Dermis microvascular lymphatic vessel endothelial cell (primary cell): Measurements from ENCODE around the gene USP31. TPM values are rescaled to one million over a fixed set of nuclear protein-coding genes. Genes with fewer than 3 reads are reported as not detected.
"Not testable (repeated sequence)": the region's sequence is repeated elsewhere in the genome, so short reads cannot be mapped to it uniquely, and the experiment has no call there.

Experiments used
- DNase-seq, 2 donors: peaks; one replicate each; pipeline versions ENCODE4 v3.0.0 to v3.0.0-alpha.2; 2010; ENCODE audit warnings: low read depth in 2 of 2
- total RNA-seq: library from RNA; depleted of rRNA; stranded (reverse); fragments of >200 nt; gene quantifications from 2 replicates; pipeline ENCODE4 v1.2.1, GENCODE V29; 2014

The USP31 gene
- total RNA-seq, 1 donor from 2014 or later: 15.0 TPM

DNA sequence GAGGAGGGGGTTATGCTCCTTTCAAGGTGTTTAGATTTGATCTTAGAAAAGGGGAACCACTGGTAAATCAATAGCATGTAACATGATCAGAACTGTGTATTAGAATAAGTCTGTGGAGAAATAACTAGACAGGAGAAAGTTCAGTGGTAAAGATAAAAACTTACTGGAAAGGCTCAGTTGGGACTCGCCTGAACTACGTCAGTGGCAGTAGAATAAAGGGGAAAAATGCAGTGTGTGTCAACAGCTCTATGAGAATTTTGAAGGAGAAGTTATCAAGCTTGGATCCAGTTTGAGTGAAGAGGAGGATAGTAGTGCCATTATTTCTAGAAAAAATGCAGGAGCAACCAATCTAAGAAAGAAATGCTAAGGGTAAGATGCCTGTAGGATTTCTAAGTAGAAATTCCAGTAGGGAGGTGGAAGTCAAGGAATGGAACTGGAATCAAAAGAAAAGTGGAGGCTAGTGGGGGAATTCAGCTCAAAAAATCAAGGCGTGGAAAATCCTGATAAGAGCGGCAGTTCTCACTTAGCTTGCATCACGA, 48.2 kb downstream of the USP31 start:
- no peak for DNase-seq

DNA sequence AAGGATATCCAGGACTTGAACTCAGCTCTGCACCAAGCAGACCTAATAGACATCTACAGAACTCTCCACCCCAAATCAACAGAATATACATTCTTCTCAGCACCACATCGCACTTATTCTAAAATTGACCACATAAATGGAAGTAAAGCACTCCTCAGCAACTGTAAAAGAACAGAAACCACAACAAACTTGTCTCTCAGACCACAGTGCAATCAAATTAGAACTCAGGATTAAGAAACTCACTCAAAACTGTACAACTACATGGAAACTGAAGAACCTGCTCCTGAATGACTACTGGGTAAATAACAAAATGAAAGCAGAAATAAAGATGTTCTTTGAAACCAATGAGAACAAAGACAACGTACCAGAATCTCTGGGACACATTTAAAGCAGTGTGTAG, 52.8 kb downstream of the USP31 start:
- not testable (repeated sequence) for DNase-seq

DNA sequence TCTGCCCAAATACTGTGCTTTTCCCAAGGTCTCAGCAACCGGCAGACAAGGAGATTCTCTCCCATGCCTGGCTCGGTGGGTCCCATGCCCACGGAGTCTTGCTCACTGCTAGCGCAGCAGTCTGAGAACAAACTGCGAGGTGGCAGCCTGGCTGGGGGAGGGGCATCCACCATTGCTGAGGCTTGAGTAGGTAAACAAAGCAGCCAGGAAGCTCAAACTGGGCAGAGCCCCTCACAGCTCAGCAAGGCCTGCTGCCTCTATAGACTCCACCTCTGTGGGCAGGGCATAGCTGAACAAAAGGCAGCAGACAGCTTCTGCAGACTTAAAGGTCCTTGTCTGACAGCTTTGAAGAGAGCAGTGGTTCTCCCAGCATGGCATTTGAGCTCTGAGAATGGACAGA, 55.1 kb downstream of the USP31 start:
- DNase-seq: not testable (repeated sequence)

DNA sequence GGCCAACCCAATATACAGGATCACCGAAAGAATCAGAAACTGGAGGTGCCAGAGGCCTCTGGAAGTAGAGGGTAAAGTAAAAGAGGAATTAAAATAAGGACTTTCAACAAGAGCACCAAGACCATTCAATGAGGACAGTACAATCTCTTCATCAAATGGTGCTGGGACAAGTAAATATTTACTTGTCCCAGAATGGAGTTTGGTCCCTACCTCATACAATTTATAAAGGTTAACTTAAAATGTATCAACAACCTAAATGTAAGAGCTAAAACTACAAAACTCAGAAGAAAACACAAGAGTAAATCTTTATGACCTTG, 56.5 kb downstream of the USP31 start:
- no peak for DNase-seq

- no peak for DNase-seq
These were observed 57.0 kb downstream of the USP31 start for GRCh38 chr16:23092072-23092800.

- no peak for DNase-seq
These were observed 60.1 kb downstream of the USP31 start for GRCh38 chr16:23089111-23089510.

- no peak for DNase-seq
These were observed 61.2 kb downstream of the USP31 start for GRCh38 chr16:23088018-23088417.

- no peak for DNase-seq
These were observed 63.3 kb downstream of the USP31 start for GRCh38 chr16:23085949-23086348.

GRCh38 chr16:23082161-23082788, 67.0 kb downstream of the USP31 start:
- DNase-seq: peak in 1 of 2 donors; percentile 40

GRCh38 chr16:23081675-23082119, 67.6 kb downstream of the USP31 start:
- DNase-seq: peak; percentile 36 to 90

DNA sequence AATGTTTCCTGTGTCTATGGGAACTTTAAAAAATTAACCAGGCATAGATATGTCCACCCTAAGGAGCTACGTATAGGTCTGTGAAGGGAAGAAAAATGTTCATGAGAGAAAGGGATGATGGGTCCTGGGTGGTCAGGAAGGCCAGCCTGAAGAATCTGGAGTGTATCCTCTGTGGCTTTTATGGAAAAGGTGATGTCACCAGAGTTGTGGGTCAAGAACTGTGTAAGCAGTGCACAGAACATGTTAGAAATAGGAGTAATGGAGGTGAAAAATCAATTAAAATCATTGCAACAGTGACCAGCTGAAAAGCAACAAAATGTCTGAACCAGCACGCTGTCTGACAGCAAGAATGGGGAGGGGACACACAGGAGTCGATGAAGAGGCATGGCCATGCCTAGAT, 68.5 kb downstream of the USP31 start:
- DNase-seq: no peak

- DNase-seq: no peak
These were observed 68.9 kb downstream of the USP31 start for GRCh38 chr16:23080329-23080728.

DNA sequence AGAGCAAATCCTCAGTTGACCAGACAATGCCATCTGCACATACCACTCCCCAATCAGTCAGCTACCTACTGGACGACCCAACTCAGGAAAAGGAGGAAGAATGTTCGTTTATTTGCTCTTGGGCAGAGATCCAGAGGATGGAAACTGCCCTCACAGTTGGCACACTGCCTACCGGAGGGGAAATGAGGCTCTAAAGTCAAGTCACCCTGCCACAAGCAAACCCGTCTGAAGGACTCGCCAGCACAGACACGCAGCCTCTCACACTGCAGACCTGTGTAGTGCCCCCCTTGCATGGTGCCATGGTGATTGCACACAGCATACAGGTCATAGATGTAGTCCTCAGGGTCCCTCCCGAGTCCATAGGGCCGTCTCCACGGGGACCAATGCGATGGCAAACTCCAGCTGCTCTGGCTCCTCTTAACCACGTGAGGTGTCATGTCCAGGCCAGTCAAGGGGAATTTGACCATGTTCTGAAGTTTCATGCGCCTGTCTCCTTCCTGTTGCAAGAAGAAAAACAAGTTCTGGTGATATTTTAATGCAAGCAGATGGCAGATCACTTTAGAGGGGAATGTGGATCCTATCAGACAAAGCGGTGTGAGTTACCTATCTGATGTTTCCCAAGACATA, 69.5 kb downstream of the USP31 start:
- peak; percentile 17 to 81 for DNase-seq

DNA sequence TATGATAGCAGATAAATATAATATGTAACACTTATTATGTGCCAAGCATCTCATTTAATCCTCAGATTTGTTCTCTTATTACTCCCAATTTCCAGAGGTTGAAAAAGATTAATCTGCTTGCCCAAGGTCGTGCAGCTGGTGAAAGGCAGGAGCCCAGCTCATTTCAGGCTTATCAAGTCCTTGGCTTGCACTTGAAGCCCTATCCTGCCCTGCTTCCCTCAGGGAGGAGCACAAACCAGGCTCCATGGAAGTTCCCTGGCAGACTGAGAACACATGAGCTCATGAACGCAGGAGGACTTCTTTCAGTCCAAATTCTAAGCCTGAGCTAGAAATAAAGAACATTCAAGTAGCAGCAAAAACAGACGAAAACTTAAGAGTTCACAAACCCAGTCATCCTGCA, 74.8 kb downstream of the USP31 start:
- DNase-seq: no peak

GRCh38 chr16:23072769-23073549, 76.3 kb downstream of the USP31 start:
- no peak for DNase-seq

DNA sequence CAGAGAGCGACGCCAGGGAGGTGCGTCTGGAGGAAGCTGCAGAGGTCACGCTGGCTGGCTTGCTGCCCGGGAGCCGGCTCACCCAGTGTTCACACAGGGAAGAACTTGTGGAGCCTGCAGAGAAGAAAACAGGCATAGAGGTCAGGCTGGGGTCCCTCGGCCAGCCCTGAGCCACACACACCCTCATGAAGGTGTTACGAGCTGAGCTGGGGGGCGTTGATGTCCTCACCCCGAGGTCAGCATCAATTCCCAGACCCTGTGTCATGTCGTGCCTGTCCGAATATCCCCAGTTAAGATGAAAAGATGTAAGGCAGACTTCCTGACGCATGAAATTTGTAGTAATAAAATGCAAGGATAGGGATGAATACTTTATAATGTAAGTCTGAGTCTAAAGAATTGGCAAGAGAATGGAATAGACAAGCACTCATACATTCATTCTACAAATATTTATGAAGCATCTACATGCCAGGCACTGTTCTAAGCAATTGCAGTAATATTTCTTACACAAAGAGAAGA, 77.1 kb downstream of the USP31 start:
- peak in 1 of 2 donors; percentile 89 for DNase-seq

DNA sequence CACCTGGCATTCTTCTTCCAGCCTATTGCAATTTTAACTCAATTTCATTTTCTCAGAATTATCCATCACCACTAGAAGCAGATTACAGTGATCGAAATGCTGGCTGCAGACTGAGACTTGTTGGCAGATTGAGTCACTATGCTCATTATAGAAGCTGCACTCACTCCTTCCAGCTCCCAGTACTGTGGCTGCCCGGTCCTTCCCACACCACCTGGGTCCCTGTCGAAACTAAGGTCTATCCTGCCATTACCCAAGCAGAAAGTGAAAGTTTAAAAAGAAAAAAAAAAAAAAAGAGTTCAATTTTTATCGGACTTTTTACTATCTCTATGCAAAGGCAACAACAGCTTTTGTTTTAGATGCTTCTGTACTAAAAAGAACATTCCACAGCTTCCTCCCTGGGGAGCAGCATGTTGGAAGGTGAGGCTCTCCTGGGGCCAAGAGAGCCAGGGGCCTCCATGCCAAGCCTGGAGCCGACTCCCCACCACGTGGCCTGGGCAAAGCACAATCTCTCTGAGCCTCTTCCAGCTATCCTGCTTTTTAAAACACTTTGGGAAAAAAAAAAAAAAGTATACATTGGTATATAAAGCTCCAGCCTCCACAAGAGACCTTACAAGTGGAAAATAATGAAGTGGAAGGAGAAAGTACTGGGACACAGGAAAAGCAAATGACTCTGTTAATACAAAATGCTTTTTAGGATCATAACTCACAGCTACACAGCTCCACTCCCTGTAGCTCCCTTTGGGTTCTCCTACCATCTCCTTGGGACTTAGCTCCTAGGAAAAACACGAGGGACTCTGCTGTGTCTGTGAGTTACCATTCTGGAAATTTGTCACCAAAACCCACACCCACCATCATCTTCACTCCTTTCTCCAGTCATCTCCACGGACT, 77.8 kb downstream of the USP31 start:
- peak in 1 of 2 donors; percentile 52 for DNase-seq

- DNase-seq: no peak
These were observed 79.4 kb downstream of the USP31 start for GRCh38 chr16:23069844-23070243.

DNA sequence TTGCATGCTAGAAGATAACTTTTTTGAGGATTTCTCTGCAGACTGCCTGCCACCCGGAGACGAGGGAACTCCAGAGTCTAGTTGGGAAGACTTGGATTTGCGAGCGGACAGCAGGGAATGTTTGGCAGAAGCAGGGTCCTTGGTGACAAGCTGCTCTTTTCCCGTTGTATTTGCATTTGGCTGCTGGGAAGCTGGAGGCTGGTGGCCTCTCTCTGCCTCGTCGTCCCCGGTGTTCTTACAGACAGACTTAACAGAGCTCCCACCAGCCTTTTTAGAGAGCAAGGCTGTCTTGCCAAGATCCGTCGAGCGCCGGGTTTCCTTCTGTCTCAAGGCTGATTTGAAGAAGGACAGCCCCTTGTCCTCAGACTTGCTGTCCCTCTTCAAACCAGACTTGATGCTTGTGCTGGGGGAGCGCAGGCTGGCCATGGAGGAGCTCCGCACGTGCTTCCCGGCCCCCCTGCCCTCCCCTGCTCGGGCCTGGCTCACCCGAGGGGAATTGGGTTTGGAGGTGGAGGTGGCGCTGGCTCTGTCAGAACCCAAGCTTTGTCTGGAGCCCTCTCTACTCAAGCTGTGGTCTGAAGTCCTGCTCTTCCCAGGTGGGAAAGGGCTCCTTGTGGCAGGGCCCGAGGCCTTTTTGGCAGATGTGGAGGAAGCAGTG, 81.0 kb downstream of the USP31 start:
- no peak for DNase-seq

DNA sequence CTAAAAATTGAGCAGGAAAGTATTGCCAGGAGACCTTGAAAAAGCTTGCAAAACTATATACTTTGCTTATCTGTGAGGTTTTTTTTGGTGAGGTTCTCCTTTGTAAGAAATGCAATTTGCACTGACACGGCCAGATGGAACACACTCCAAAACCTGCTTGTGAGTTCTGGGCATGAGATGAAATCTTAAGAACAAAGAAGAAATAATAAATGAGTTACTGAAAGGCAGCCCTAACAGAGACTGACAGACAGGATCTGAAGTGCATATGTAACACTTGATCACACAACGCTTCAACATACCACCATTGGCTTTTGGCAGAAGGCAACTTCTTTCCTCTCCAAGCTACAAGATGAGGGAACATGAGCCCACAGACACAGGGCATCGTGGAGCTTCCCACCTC, 82.6 kb downstream of the USP31 start:
- DNase-seq: no peak
